ENCODE measurements around the gene FANCC. TPM values are rescaled to one million over a fixed set of nuclear protein-coding genes. Genes with fewer than 3 reads are reported as not detected.

The FANCC gene
- total and polyA plus RNA-seq, 2 of the 8 experiments (the other 6 are each of a cell fraction or from before 2014, with no cell fraction given) = 7.8 to 15.2 TPM

DNA sequence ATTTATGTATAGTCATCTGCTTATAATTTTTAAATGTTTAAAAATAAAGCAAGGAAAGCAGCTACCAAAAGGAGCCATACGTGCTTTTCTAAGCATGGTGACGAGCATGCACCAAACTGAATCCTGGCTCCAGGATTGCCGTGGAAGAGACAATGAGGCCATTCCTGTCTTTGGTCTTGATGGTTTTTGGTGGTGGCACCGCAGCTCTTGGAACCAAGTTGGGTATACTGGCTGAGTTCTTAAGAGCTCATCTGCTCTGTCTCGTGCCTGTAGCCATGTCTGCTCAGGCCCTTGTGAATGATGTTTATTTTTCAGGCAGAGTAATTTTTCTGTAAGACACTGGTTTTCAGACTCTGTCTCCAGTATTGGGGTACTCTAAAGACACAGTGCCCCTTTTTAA lies 246.1 kb downstream of the FANCC start (continued):
- no peak for TF ChIP-seq NRF1 (IDR thresholded peaks at IDR 0.05; ENCODE audit: low read depth, low read length)
- TF ChIP-seq CBX5 (IDR thresholded peaks at IDR 0.05; ENCODE audit: low read depth, low read length) = no peak
- no peak for TF ChIP-seq ASH2L (IDR thresholded peaks at IDR 0.05; ENCODE audit: low read length)
- no peak for TF ChIP-seq KDM4A (IDR thresholded peaks at IDR 0.05; ENCODE audit: low read depth, low read length, severe bottlenecking)
